ENCODE measurements around the gene CREG2. TPM values are rescaled to one million over a fixed set of nuclear protein-coding genes. Genes with fewer than 3 reads are reported as not detected.

CREG2 gene
- total and polyA plus RNA-seq, 2 donors (not counting 1 experiment from before 2014, with no cell fraction given): 0.10 TPM; not detected in 1

DNA sequence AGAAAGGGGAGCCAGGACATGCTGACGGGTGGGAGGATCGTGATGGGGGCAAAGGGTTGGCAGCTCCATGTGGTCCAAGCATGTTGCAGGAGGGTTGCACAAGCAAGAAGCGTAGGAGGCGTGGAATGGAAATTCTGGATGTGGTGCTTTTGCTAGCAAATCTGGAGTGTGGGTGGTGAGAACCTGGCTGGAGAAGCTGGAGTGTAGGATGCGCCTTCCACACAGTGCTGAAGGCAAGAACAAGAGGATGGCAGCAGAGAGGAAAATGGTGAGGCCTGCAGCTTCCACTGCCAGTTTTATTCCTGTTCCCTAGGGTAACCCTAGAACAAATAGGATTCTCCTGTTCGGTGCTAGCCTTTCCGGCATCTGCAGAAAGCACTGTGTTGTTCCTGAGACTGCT is 22.4 kb downstream of the CREG2 start:
- no peaks in the 10 kb centered on the region for H3K27me3 ChIP-seq (replicated peaks in 1 of 4; ENCODE audit: control extremely low read depth in 1 of 4, control insufficient read depth in 3 of 4, insufficient read depth in 4 of 4, low read length in 3 of 4)
- POLR2A ChIA-PET: interaction anchor here (0.6 kb wide), 1 partner anchor 459 kb away, joined by 10 read pairs; no protein-coding TSS in a partner anchor
- H3K79me2 ChIP-seq (ENCODE audit: control insufficient read depth, insufficient read depth, low read length): no peaks in the 10 kb centered on the region
- intact Hi-C loops (cut with micrococcal nuclease): no loop called here
- H3K27ac ChIP-seq (ENCODE audit: low read length in 2 of 2): no peak overlapping the region
- DNase-seq: no peak
- no peak overlapping the region for H3K4me2 ChIP-seq (replicated peaks; ENCODE audit: low read depth, low read length, poor library complexity, severe bottlenecking)
- Mint-ChIP-seq H3K27me3 (peaks cover 14% of the 10 kb centered on the region), H3K4me3 (no peak overlapping the region), H3K9me3 (ENCODE audit: insufficient read depth) (no peaks in the 10 kb centered on the region), H3K4me1 (peaks cover 26% of the 10 kb centered on the region), H3K27ac (no peak overlapping the region)
- H3K9ac ChIP-seq (ENCODE audit: low read length): no peak overlapping the region
- no peaks in the 10 kb centered on the region for H3K36me3 ChIP-seq (replicated peaks in 1 of 2; ENCODE audit: control extremely low read depth in 1 of 2, control insufficient read depth in 1 of 2, extremely low read depth in 1 of 2, insufficient read depth in 2 of 2, low read length in 1 of 2)
- ATAC-seq (ENCODE audit: low read depth): no peak
- no peak for TF ChIP-seq EZH2 (IDR thresholded peaks at IDR 0.05; ENCODE audit: borderline replicate concordance, insufficient read depth, low read depth, low read length, poor library complexity, severe bottlenecking)
- TF ChIP-seq, protein P1, sequence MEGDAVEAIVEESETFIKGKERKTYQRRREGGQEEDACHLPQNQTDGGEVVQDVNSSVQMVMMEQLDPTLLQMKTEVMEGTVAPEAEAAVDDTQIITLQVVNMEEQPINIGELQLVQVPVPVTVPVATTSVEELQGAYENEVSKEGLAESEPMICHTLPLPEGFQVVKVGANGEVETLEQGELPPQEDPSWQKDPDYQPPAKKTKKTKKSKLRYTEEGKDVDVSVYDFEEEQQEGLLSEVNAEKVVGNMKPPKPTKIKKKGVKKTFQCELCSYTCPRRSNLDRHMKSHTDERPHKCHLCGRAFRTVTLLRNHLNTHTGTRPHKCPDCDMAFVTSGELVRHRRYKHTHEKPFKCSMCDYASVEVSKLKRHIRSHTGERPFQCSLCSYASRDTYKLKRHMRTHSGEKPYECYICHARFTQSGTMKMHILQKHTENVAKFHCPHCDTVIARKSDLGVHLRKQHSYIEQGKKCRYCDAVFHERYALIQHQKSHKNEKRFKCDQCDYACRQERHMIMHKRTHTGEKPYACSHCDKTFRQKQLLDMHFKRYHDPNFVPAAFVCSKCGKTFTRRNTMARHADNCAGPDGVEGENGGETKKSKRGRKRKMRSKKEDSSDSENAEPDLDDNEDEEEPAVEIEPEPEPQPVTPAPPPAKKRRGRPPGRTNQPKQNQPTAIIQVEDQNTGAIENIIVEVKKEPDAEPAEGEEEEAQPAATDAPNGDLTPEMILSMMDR (IDR thresholded peaks at IDR 0.05): no peak
- peaks cover 19 to 20% of the 10 kb centered on the region in 2 donors for H3K4me1 ChIP-seq (ENCODE audit: control insufficient read depth in 2 of 2, insufficient read depth in 2 of 2, low read length in 2 of 2)
- H4K20me1 ChIP-seq (ENCODE audit: control insufficient read depth, insufficient read depth, low read length, poor library complexity, severe bottlenecking): no peaks in the 10 kb centered on the region
- no peak overlapping the region for H2AFZ ChIP-seq (ENCODE audit: insufficient read depth, low read depth, low read length, poor library complexity, severe bottlenecking)
- CTCF ChIA-PET: interaction anchor here (1.3 kb wide), 1 partner anchor 23 kb away, joined by 3 read pairs; no protein-coding TSS in a partner anchor
- no peaks in the 10 kb centered on the region for H3K9me3 ChIP-seq (ENCODE audit: control extremely low read depth in 1 of 3, control insufficient read depth in 2 of 3, insufficient read depth in 1 of 3, low read length in 2 of 3)
- 96% methylated on average over 7 of the region's 7 CpGs for WGBS (ENCODE audit: insufficient coverage)
- no peak overlapping the region for H3K4me3 ChIP-seq (ENCODE audit: control extremely low read depth in 1 of 5, extremely low read depth in 1 of 5, insufficient read depth in 1 of 5, low read depth in 2 of 5, low read length in 4 of 5)

DNA sequence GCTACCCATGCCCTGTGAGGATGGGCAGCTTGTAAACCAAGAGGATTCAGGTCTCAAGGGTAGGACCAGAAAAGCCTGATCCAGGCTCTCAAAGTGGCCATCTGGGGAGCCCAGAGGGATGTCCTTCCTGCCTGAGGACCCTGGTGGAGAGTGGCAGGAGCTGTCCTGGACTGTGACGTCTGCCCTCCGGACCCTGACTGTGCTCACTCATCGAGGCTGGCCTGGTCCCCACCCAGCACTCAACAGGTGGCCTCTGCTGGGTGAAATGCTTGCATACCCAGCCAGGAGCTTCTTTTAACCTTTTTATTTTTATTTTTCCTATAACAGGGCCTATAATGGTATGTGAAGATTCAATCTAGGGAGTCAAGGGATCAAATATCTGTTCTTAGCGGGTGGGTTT is 24.5 kb downstream of the CREG2 start:
- no peak overlapping the region for H3K4me2 ChIP-seq (replicated peaks; ENCODE audit: low read depth, low read length, poor library complexity, severe bottlenecking)
- no peaks in the 10 kb centered on the region for H3K36me3 ChIP-seq (replicated peaks in 1 of 2; ENCODE audit: control extremely low read depth in 1 of 2, control insufficient read depth in 1 of 2, extremely low read depth in 1 of 2, insufficient read depth in 2 of 2, low read length in 1 of 2)
- WGBS (ENCODE audit: insufficient coverage): 94% methylated on average over 3 of the region's 4 CpGs
- peaks cover 19 to 20% of the 10 kb centered on the region in 2 donors for H3K4me1 ChIP-seq (ENCODE audit: control insufficient read depth in 2 of 2, insufficient read depth in 2 of 2, low read length in 2 of 2)
- H2AFZ ChIP-seq (ENCODE audit: insufficient read depth, low read depth, low read length, poor library complexity, severe bottlenecking): no peak overlapping the region
- H3K9ac ChIP-seq (ENCODE audit: low read length): no peak overlapping the region
- H3K9me3 ChIP-seq (ENCODE audit: control extremely low read depth in 1 of 3, control insufficient read depth in 2 of 3, insufficient read depth in 1 of 3, low read length in 2 of 3): no peaks in the 10 kb centered on the region
- DNase-seq (no peak), ATAC-seq (ENCODE audit: low read depth) (no peak)
- ChIA-PET CTCF (interaction anchor here (0.6 to 3.7 kb wide), 7 partner anchors 10 to 469 kb away, joined by 3 to 17 read pairs (median 4); no protein-coding TSS in a partner anchor), POLR2A (no interaction called here)
- Mint-ChIP-seq H3K27me3 (peaks cover 10% of the 10 kb centered on the region), H3K4me3 (no peak overlapping the region), H3K9me3 (ENCODE audit: insufficient read depth) (no peaks in the 10 kb centered on the region), H3K4me1 (peaks cover 28% of the 10 kb centered on the region), H3K27ac (no peak overlapping the region)
- no peak overlapping the region for H3K4me3 ChIP-seq (ENCODE audit: control extremely low read depth in 1 of 5, extremely low read depth in 1 of 5, insufficient read depth in 1 of 5, low read depth in 2 of 5, low read length in 4 of 5)
- no peak overlapping the region for H3K27ac ChIP-seq (ENCODE audit: low read length in 2 of 2)
- H4K20me1 ChIP-seq (ENCODE audit: control insufficient read depth, insufficient read depth, low read length, poor library complexity, severe bottlenecking): no peaks in the 10 kb centered on the region
- intact Hi-C loops (cut with micrococcal nuclease): no loop called here
- no peaks in the 10 kb centered on the region for H3K27me3 ChIP-seq (replicated peaks in 1 of 4; ENCODE audit: control extremely low read depth in 1 of 4, control insufficient read depth in 3 of 4, insufficient read depth in 4 of 4, low read length in 3 of 4)
- no peaks in the 10 kb centered on the region for H3K79me2 ChIP-seq (ENCODE audit: control insufficient read depth, insufficient read depth, low read length)
- TF ChIP-seq, protein P1 (IDR thresholded peaks at IDR 0.05): no peak
- no peak for TF ChIP-seq EZH2 (IDR thresholded peaks at IDR 0.05; ENCODE audit: borderline replicate concordance, insufficient read depth, low read depth, low read length, poor library complexity, severe bottlenecking)

Data from B cell (primary cell).